PFSK-1 (cell line): ENCODE data around the gene UGT1A6.

Experiments used
- FOXP2 ChIP-seq: optimal IDR thresholded peaks from 2 replicates; pipeline ENCODE3; 2011; ENCODE audit warnings: borderline replicate concordance, control low read depth, inconsistent platforms; ENCODE audit not compliant: insufficient read depth; ENCODE audit errors: extremely low read length, extremely low read depth
- POLR2AphosphoS5 ChIP-seq: IDR thresholded peaks from 2 replicates; pipeline ENCODE4 v1.6.1; 2012; ENCODE audit warnings: low read depth, mild to moderate bottlenecking, control low read depth, low read length, moderate library complexity
- SIN3A ChIP-seq: IDR thresholded peaks from 2 replicates; pipeline ENCODE4 v1.6.1; 2012; ENCODE audit warnings: mild to moderate bottlenecking, low read length, moderate library complexity, borderline replicate concordance; ENCODE audit not compliant: insufficient read depth
- TAF1 ChIP-seq: IDR thresholded peaks from 2 replicates; pipeline ENCODE4 v1.6.1; 2012; ENCODE audit warnings: low read length, control low read depth, borderline replicate concordance; ENCODE audit not compliant: insufficient read depth
- TF ChIP-seq, protein P1 (sequence below), 2 experiments: IDR thresholded peaks; 2 replicates each; pipeline versions ENCODE4 v1.6.1 to v1.8.0; 2011 to 2012; ENCODE audit warnings: low read depth in 2 of 2, low read length in 2 of 2, control low read depth in 1 of 2, inconsistent platforms in 1 of 2, mild to moderate bottlenecking in 1 of 2, moderate library complexity in 1 of 2; ENCODE audit not compliant: insufficient read depth in 1 of 2

The UGT1A6 gene

DNA sequence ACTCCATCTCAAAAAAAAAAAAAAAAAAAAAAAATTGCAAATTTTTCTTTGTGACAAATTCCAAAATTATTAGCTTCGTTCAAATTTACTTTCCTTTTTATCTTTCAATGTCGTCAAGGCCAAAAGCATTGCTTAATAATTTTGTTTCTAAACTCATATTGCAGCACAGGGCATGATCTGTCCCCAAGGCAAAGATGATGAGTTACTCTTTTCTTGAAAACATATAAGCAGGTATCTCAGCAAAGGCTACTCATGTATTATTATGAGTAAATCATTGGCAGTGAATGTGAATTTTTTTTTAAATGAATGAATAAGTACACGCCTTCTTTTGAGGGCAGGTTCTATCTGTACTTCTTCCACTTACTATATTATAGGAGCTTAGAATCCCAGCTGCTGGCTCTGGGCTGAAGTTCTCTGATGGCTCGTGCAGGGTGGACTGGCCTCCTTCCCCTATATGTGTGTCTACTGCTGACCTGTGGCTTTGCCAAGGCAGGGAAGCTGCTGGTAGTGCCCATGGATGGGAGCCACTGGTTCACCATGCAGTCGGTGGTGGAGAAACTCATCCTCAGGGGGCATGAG is 11.1 kb upstream of the UGT1A6 start, which contains the start of gene UGT1A7:
UGT1A7 (plus strand) TSS at position 381 of the 579 bp plus-strand sequence; CDS start at position 418, 37 bp downstream.
- no peak for TF ChIP-seq POLR2AphosphoS5
- TF ChIP-seq, protein P1, sequence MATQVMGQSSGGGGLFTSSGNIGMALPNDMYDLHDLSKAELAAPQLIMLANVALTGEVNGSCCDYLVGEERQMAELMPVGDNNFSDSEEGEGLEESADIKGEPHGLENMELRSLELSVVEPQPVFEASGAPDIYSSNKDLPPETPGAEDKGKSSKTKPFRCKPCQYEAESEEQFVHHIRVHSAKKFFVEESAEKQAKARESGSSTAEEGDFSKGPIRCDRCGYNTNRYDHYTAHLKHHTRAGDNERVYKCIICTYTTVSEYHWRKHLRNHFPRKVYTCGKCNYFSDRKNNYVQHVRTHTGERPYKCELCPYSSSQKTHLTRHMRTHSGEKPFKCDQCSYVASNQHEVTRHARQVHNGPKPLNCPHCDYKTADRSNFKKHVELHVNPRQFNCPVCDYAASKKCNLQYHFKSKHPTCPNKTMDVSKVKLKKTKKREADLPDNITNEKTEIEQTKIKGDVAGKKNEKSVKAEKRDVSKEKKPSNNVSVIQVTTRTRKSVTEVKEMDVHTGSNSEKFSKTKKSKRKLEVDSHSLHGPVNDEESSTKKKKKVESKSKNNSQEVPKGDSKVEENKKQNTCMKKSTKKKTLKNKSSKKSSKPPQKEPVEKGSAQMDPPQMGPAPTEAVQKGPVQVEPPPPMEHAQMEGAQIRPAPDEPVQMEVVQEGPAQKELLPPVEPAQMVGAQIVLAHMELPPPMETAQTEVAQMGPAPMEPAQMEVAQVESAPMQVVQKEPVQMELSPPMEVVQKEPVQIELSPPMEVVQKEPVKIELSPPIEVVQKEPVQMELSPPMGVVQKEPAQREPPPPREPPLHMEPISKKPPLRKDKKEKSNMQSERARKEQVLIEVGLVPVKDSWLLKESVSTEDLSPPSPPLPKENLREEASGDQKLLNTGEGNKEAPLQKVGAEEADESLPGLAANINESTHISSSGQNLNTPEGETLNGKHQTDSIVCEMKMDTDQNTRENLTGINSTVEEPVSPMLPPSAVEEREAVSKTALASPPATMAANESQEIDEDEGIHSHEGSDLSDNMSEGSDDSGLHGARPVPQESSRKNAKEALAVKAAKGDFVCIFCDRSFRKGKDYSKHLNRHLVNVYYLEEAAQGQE (IDR thresholded peaks at IDR 0.05; ENCODE audit: insufficient read depth in 1 of 2, low read depth in 2 of 2, low read length in 2 of 2) = no peak
- no peak for TF ChIP-seq FOXP2
- no peak for TF ChIP-seq SIN3A
- no peak for TF ChIP-seq TAF1

DNA sequence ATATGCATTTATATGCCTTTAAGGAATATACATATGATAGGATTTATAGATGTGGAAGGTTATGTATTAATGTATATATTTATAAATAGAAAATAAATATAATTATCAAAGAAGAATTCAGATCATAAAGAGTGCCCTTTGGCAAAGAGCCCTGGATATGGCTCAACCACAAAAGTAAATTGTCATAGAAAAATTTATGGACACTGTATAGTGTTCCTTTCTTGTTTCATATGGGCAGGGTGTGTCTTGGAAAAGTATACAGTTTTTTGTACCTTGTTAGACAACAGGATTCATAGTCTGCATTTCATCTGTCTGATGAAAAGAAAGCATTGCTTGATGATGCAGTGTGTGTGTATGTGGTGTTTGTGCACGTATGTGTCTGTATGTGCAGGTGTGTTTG is 8.1 kb upstream of the UGT1A6 start:
- TF ChIP-seq FOXP2 (no peak), SIN3A (no peak), POLR2AphosphoS5 (no peak), TAF1 (no peak)
- TF ChIP-seq, protein P1 (IDR thresholded peaks at IDR 0.05; ENCODE audit: insufficient read depth in 1 of 2, low read depth in 2 of 2, low read length in 2 of 2) = no peak

DNA sequence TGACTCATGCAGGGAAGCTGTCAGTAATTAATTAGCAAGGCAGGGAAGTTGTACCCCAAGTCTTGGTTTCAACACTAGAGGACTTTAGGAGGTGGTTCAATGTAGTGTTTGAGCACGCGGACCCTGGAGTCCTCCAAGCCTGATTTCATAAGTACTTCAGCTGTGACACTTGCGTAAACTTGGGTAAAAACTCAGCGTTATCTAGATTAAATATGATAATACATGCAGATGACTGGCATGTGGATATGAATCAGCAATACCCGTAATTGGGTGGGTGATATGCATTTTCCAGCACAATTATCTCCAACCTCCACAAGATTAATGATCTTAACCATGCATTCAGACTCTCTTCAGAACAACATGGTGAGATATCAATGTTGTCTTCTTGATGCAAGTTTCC is 5.8 kb upstream of the UGT1A6 start:
- no peak for TF ChIP-seq POLR2AphosphoS5
- TF ChIP-seq, protein P1 (IDR thresholded peaks at IDR 0.05; ENCODE audit: insufficient read depth in 1 of 2, low read depth in 2 of 2, low read length in 2 of 2) = no peak
- TF ChIP-seq SIN3A = no peak
- TF ChIP-seq TAF1 = no peak
- no peak for TF ChIP-seq FOXP2

DNA sequence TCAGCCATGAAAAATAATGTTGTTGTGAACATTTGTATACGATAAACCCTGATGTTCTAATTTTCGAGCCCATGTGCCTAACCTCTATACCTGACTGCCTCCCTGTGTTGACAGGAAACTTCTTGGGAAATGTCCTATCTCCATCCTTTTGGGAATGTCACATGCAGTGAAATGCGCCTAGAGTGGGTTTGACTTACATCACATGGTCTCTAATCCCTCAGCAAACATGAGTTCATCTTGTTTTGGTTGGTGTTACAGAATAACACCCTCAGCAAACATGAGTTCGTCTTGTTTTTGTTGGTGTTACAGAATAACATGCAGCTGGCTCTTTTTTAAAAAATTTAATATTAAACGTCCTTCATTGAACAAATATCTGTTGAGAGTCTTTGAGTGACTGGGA is 4.3 kb upstream of the UGT1A6 start:
- TF ChIP-seq FOXP2 = no peak
- TF ChIP-seq POLR2AphosphoS5 = no peak
- TF ChIP-seq, protein P1 (IDR thresholded peaks at IDR 0.05; ENCODE audit: insufficient read depth in 1 of 2, low read depth in 2 of 2, low read length in 2 of 2) = no peak
- no peak for TF ChIP-seq SIN3A
- no peak for TF ChIP-seq TAF1

DNA sequence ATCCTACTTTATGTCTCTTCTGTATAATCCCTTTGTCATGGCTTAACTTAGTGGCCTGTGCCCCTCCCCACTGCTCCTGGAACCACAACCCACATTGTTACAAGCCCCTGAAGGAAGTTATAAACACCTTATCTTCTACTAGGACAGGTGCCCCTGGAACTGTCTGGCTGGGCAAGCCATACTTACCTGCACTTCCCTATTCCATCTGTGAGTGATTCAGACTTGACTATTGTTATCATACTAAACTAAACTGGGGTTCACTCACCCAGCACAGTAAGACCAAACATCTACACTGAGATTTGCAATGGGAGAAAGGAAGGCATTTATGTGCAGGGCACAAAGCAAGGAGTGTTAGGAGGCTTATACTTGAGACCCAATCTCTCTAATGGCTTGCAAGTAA is 3.7 kb upstream of the UGT1A6 start:
- TF ChIP-seq SIN3A = no peak
- TF ChIP-seq FOXP2 = no peak
- no peak for TF ChIP-seq TAF1
- TF ChIP-seq, protein P1 (IDR thresholded peaks at IDR 0.05; ENCODE audit: insufficient read depth in 1 of 2, low read depth in 2 of 2, low read length in 2 of 2) = no peak
- no peak for TF ChIP-seq POLR2AphosphoS5
